GM12878 (cell line): ENCODE data around the gene TNNC2. TPM values are rescaled to one million over a fixed set of nuclear protein-coding genes. Genes with fewer than 3 reads are reported as not detected.

Source experiments
- ATAC-seq: fragments of 200-7000 bp; cut with Tn5 transposase; 3 replicates; pipeline ENCODE4 v1.9.1; 2020; ENCODE audit warnings: mild to moderate bottlenecking, moderate library complexity
- BruUV-seq: library from RNA; stranded (reverse); fragments of 400-500 nt; replicated peaks from 2 replicates; lab custom pipeline; 2021; lab: Mats Ljungman, UMichigan
- CTCF ChIA-PET: fragments of 300-600 bp; sonication (Branson Sonifier 250); formaldehyde crosslinking; extraction: SDS; loops from one replicate; lab custom pipeline; 2021; ENCODE audit warnings: inconsistent platforms; lab: Yijun Ruan, JAX
- POLR2A ChIA-PET: fragments of 350-600 bp; formaldehyde crosslinking; extraction: SDS; loops from one replicate; lab custom pipeline; 2021; ENCODE audit warnings: inconsistent platforms; lab: Charles Lee
- RAD21 ChIA-PET: fragments of 300-600 bp; sonication (Branson Sonifier 250); formaldehyde crosslinking; loops from one replicate; lab custom pipeline; 2023; ENCODE audit warnings: antibody characterized with exemption; ENCODE audit not compliant: unreplicated experiment; lab: Charles Lee
- SMC1A ChIA-PET: fragments of 300-600 bp; sonication (Branson Sonifier 250); formaldehyde crosslinking; loops from one replicate; lab custom pipeline; 2023; ENCODE audit not compliant: unreplicated experiment, uncharacterized antibody; lab: Charles Lee
- DNase-seq: peaks from one replicate; pipeline ENCODE4 v3.0.0-alpha.2; 2011; ENCODE audit warnings: low read depth, low spot score
- FAIRE-seq: peaks from 3 replicates; lab custom pipeline; 2011; peaks lifted over from hg19 to GRCh38; lab: Jason Lieb, UNC
- H2AFZ ChIP-seq: 2 replicates; pipeline ENCODE4 v1.6.0; 2011; ENCODE audit warnings: low read depth, low read length, control low read depth; ENCODE audit not compliant: control insufficient read depth
- H3K27ac ChIP-seq: 2 replicates; pipeline ENCODE4 v1.5.1; 2011; ENCODE audit warnings: control low read depth; ENCODE audit not compliant: control insufficient read depth, insufficient read depth
- H3K27me3 ChIP-seq, 2 experiments: replicated peaks in 1 of 2; 2 replicates each; pipeline versions ENCODE4 v1.6.0 to v1.6.1; 2011; ENCODE audit warnings: low read length in 1 of 2; ENCODE audit not compliant: control insufficient read depth in 2 of 2, insufficient read depth in 2 of 2
- H3K36me3 ChIP-seq, 2 experiments: 2 replicates each; pipeline ENCODE4 v1.5.1; 2011; ENCODE audit warnings: low read length in 1 of 2; ENCODE audit not compliant: control insufficient read depth in 2 of 2, insufficient read depth in 2 of 2
- H3K4me1 ChIP-seq: 2 replicates; pipeline ENCODE4 v1.6.1; 2011; ENCODE audit warnings: mild to moderate bottlenecking, low read length, moderate library complexity, mixed read lengths; ENCODE audit not compliant: control insufficient read depth, insufficient read depth
- H3K4me2 ChIP-seq: 2 replicates; pipeline ENCODE4 v1.6.0; 2011; ENCODE audit warnings: control low read depth; ENCODE audit not compliant: control insufficient read depth, insufficient read depth
- H3K4me3 ChIP-seq: fragments of 200-600 bp; sonication (generic); 2 replicates; pipeline ENCODE4 v1.5.1; 2016
- H3K79me2 ChIP-seq: 2 replicates; pipeline ENCODE4 v1.6.0; 2011; ENCODE audit warnings: low read length; ENCODE audit not compliant: control insufficient read depth, insufficient read depth
- H3K9ac ChIP-seq: 2 replicates; pipeline ENCODE4 v1.8.0; 2011; ENCODE audit warnings: low read length, control low read depth, mixed read lengths; ENCODE audit not compliant: control insufficient read depth, insufficient read depth
- H3K9me3 ChIP-seq: replicated peaks from 3 replicates; pipeline ENCODE4 v1.5.1; 2011; ENCODE audit warnings: mild to moderate bottlenecking, low read length; ENCODE audit not compliant: control insufficient read depth, insufficient read depth
- H4K20me1 ChIP-seq: 2 replicates; pipeline ENCODE4 v1.6.0; 2011; ENCODE audit not compliant: control insufficient read depth, insufficient read depth
- CREM ChIP-seq: IDR thresholded peaks from 2 replicates; pipeline ENCODE4 v1.6.1; 2014; ENCODE audit warnings: antibody characterized with exemption, low read depth
- ETV6 ChIP-seq, 2 experiments: fragments of 450-650 bp in 1 of 2; IDR thresholded peaks in 1 of 2; conservative IDR thresholded peaks in 1 of 2; 2 replicates each; pipeline ENCODE4 v1.6.1; 2014; ENCODE audit warnings: antibody characterized with exemption in 1 of 2, borderline replicate concordance in 1 of 2, low read depth in 1 of 2, mild to moderate bottlenecking in 1 of 2, moderate library complexity in 1 of 2
- GABPA ChIP-seq: IDR thresholded peaks from 2 replicates; pipeline ENCODE4 v1.6.1; 2014; ENCODE audit warnings: antibody characterized with exemption, low read depth, mild to moderate bottlenecking, inconsistent platforms
- HDGF ChIP-seq: fragments of 450-650 bp; IDR thresholded peaks from 2 replicates; pipeline ENCODE4 v1.6.1; 2016; ENCODE audit warnings: antibody characterized with exemption
- NKRF ChIP-seq: fragments of 450-650 bp; conservative IDR thresholded peaks from 2 replicates; pipeline ENCODE4 v1.6.1; 2017; ENCODE audit warnings: mild to moderate bottlenecking, moderate library complexity
- RAD51 ChIP-seq: fragments of 450-650 bp; IDR thresholded peaks from 2 replicates; pipeline ENCODE4 v1.6.1; 2016; ENCODE audit warnings: moderate library complexity, mild to moderate bottlenecking, inconsistent platforms
- RB1 ChIP-seq: fragments of 450-650 bp; formaldehyde crosslinking; IDR thresholded peaks from 2 replicates; pipeline ENCODE4 v1.6.1; 2017; ENCODE audit warnings: mild to moderate bottlenecking, borderline replicate concordance
- TCF3 ChIP-seq: IDR thresholded peaks from 2 replicates; pipeline ENCODE4 v1.6.1; 2012; ENCODE audit warnings: low read depth, mild to moderate bottlenecking, low read length, borderline replicate concordance; ENCODE audit not compliant: insufficient read depth
- YBX1 ChIP-seq: fragments of 450-650 bp; IDR thresholded peaks from 2 replicates; pipeline ENCODE4 v1.6.1; 2016; ENCODE audit warnings: antibody characterized with exemption
- ZBTB40 ChIP-seq: fragments of 450-650 bp; IDR thresholded peaks from 2 replicates; pipeline ENCODE4 v1.6.1; 2016; ENCODE audit warnings: mild to moderate bottlenecking, moderate library complexity, borderline replicate concordance
- ZNF384 ChIP-seq: IDR thresholded peaks from 2 replicates; pipeline ENCODE4 v1.6.1; 2012; ENCODE audit warnings: low read depth, mild to moderate bottlenecking, low read length, improper control_type of control experiment, borderline replicate concordance
- WGBS: methylation state at CpG from one replicate; pipeline ENCODE4 v1.1.6; 2016; ENCODE audit warnings: low lambda C conversion rate; ENCODE audit not compliant: insufficient replicate concordance, insufficient coverage; ENCODE audit errors: missing lambda C conversion rate; 5-methylcytosine and 5-hydroxymethylcytosine counted together
- in situ Hi-C: fragments of 300-500 bp; cut with MboI; formaldehyde crosslinking; loops from 9 replicates; pipeline ENCODE4 v1.14.3; 2018; ENCODE audit warnings: mixed read lengths
- intact Hi-C: fragments of 100-400 bp; cut with micrococcal nuclease; formaldehyde crosslinking; loops from one replicate; pipeline ENCODE4 v1.14.2; 2022; ENCODE audit not compliant: unreplicated experiment
- polyA plus RNA-seq, 11 experiments: library from polyadenylated mRNA; depleted of rRNA in 4 of 11; unstranded in 6 of 11; stranded (reverse) in 5 of 11; fragments of >200 nt; fragmentation: Nextera tagmentation in 4 of 11; fragmentation: Illumina TruSeq in 1 of 11; extraction: Ambion mirVana in 4 of 11; extraction: Trizol in 1 of 11; gene quantifications; 1 replicate in 1 of 11; 2 replicates in 10 of 11; pipeline versions ENCODE4 v1.2.1 to v1.2.3, GENCODE V29; 2011 to 2016; ENCODE audit warnings: inconsistent platforms in 2 of 11, missing spikeins in 2 of 11, low read depth in 1 of 11
- total RNA-seq, 4 experiments: library from RNA; depleted of rRNA in 3 of 4; stranded (reverse); fragments of >200 nt in 3 of 4; fragmentation: Illumina TruSeq in 1 of 4; extraction: Trizol in 1 of 4; gene quantifications; 2 replicates each; pipeline versions ENCODE4 v1.2.1 to v1.2.3, GENCODE V29; 2013 to 2021
- TF ChIP-seq, protein P1 (sequence below): IDR thresholded peaks from 2 replicates; pipeline ENCODE4 v1.6.1; 2011; ENCODE audit warnings: low read depth, low read length, improper control_type of control experiment, borderline replicate concordance

Gene TNNC2
- total and polyA plus RNA-seq, 10 of the 15 experiments (the other 5 are each of a cell fraction or from before 2014, with no cell fraction given): 0.37 TPM; not detected in 9

DNA sequence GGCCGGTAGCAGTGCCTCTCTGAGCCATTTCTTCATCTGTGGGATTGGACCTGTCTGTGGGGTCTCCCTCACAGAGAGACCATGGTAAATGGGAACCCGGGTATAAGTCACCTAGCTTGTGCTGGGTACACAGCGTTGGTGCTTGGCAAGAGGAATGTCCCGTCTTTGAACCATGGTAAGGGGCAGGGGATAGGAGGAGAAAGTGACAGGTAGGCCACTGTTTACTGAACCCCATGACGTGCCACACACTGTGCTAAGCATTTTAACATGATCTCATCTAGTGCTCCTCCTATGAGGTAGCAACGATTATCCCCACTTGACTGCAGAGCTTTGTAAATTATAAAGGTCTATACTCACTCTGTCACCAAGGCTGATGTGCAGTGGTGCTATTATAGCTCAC is 600 bp upstream of the TNNC2 start:
- ChIA-PET RAD21 (no interaction called here), SMC1A (no interaction called here), POLR2A (no interaction called here), CTCF (no interaction called here)
- no TSS peak for BruUV-seq
- no peak for FAIRE-seq
- H3K36me3 ChIP-seq: no peaks in the 10 kb centered on the region
- no peaks in the 10 kb centered on the region for H3K79me2 ChIP-seq
- H3K27me3 ChIP-seq: no peaks in the 10 kb centered on the region; a peak in 1 of 4 replicates
- no peaks in the 10 kb centered on the region for H4K20me1 ChIP-seq
- intact Hi-C loops (no loop called here), in situ Hi-C loops (no loop called here)
- no peak overlapping the region for H3K9ac ChIP-seq
- H3K27ac ChIP-seq: no peak overlapping the region
- DNase-seq: no peak
- no peak overlapping the region for H3K4me2 ChIP-seq
- H3K9me3 ChIP-seq: no peaks in the 10 kb centered on the region
- 39% methylated on average over 6 of the region's 6 CpGs for WGBS
- TF ChIP-seq YBX1: no peak
- TF ChIP-seq ZBTB40: no peak
- TF ChIP-seq ZNF384: no peak
- TF ChIP-seq RB1: no peak
- TF ChIP-seq ETV6 (conservative IDR thresholded peaks at IDR 0.05 in 1 of 2, IDR thresholded peaks at IDR 0.05 in 1 of 2; ENCODE audit: borderline replicate concordance in 1 of 2, low read depth in 1 of 2): no peak
- TF ChIP-seq TCF3: no peak
- TF ChIP-seq, protein P1, sequence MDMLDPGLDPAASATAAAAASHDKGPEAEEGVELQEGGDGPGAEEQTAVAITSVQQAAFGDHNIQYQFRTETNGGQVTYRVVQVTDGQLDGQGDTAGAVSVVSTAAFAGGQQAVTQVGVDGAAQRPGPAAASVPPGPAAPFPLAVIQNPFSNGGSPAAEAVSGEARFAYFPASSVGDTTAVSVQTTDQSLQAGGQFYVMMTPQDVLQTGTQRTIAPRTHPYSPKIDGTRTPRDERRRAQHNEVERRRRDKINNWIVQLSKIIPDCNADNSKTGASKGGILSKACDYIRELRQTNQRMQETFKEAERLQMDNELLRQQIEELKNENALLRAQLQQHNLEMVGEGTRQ: no peak
- no peak for TF ChIP-seq RAD51
- no peak for TF ChIP-seq HDGF
- TF ChIP-seq NKRF: no peak
- TF ChIP-seq GABPA: no peak
- no peak for TF ChIP-seq CREM
- no peak overlapping the region for H2AFZ ChIP-seq
- no peak overlapping the region for H3K4me3 ChIP-seq
- H3K4me1 ChIP-seq: peaks cover 5% of the 10 kb centered on the region; the same call in 1 of the 2 replicates
- no peak for ATAC-seq
